Activated CD8-positive, alpha-beta memory T cell treated with anti-CD3 and anti-CD28 coated beads for 48 hours (primary cell): ENCODE measurements around the gene GDNF.
"Not testable (repeated sequence)": the region's sequence is repeated elsewhere in the genome, so short reads cannot be mapped to it uniquely, and the experiment has no call there.

Experiments
- DNase-seq, 3 experiments: peaks; one replicate each; pipeline ENCODE4 v3.0.0-alpha.2; 2020; ENCODE audit warnings: low read depth in 2 of 3, low spot score in 2 of 3

Gene GDNF

GRCh38 chr5:37816883-37817282, 23.0 kb downstream of the GDNF start:
- DNase-seq: no peak

GRCh38 chr5:37816331-37816730, 23.5 kb downstream of the GDNF start:
- no peak for DNase-seq

- no peak for DNase-seq
These were observed 23.9 kb downstream of the GDNF start for GRCh38 chr5:37815913-37816312.

- DNase-seq: no peak
These were observed 25.1 kb downstream of the GDNF start for GRCh38 chr5:37814699-37815098.

GRCh38 chr5:37812365-37812764, 27.5 kb downstream of the GDNF start:
- no peak for DNase-seq

GRCh38 chr5:37811866-37812265, 28.0 kb downstream of the GDNF start:
- no peak for DNase-seq

- DNase-seq: no peak
These were observed 29.5 kb downstream of the GDNF start for GRCh38 chr5:37810311-37810710.

- DNase-seq: no peak
These were observed 30.9 kb downstream of the GDNF start for GRCh38 chr5:37808945-37809344.

GRCh38 chr5:37807621-37808301, 32.1 kb downstream of the GDNF start:
- DNase-seq: no peak

GRCh38 chr5:37807015-37807414, 32.8 kb downstream of the GDNF start:
- no peak for DNase-seq

- no peak for DNase-seq
These were observed 33.4 kb downstream of the GDNF start for GRCh38 chr5:37806476-37806875.

- no peak for DNase-seq
These were observed 33.8 kb downstream of the GDNF start for GRCh38 chr5:37806016-37806415.

GRCh38 chr5:37804401-37804800, 35.4 kb downstream of the GDNF start:
- DNase-seq: no peak

GRCh38 chr5:37803487-37803886, 36.4 kb downstream of the GDNF start:
- DNase-seq: no peak

- no peak for DNase-seq
These were observed 38.3 kb downstream of the GDNF start for GRCh38 chr5:37801521-37801920.

- no peak for DNase-seq
These were observed 39.9 kb downstream of the GDNF start for GRCh38 chr5:37799865-37800421.

- not testable (repeated sequence) for DNase-seq
These were observed 43.4 kb downstream of the GDNF start for GRCh38 chr5:37796435-37796834.

- DNase-seq: not testable (repeated sequence)
These were observed 44.5 kb downstream of the GDNF start for GRCh38 chr5:37795292-37795691.

GRCh38 chr5:37792975-37793631, 46.7 kb downstream of the GDNF start:
- DNase-seq: no peak

GRCh38 chr5:37791321-37791720, 48.5 kb downstream of the GDNF start:
- no peak for DNase-seq

- no peak for DNase-seq
These were observed 49.9 kb downstream of the GDNF start for GRCh38 chr5:37789991-37790390.

- DNase-seq: no peak
These were observed 52.1 kb downstream of the GDNF start for GRCh38 chr5:37787742-37788141.
